HG03108 (cell line): Measurements from ENCODE around the gene GABRR3.
"Not testable (repeated sequence)": the region's sequence is repeated elsewhere in the genome, so short reads cannot be mapped to it uniquely, and the experiment has no call there.

ENCODE experiments used
- ATAC-seq: cut with Tn5 transposase; IDR thresholded peaks from one replicate; pipeline ENCODE4 v1.9.1; 2021; ENCODE audit warnings: moderate library complexity; ENCODE audit not compliant: unreplicated experiment

Gene GABRR3

DNA sequence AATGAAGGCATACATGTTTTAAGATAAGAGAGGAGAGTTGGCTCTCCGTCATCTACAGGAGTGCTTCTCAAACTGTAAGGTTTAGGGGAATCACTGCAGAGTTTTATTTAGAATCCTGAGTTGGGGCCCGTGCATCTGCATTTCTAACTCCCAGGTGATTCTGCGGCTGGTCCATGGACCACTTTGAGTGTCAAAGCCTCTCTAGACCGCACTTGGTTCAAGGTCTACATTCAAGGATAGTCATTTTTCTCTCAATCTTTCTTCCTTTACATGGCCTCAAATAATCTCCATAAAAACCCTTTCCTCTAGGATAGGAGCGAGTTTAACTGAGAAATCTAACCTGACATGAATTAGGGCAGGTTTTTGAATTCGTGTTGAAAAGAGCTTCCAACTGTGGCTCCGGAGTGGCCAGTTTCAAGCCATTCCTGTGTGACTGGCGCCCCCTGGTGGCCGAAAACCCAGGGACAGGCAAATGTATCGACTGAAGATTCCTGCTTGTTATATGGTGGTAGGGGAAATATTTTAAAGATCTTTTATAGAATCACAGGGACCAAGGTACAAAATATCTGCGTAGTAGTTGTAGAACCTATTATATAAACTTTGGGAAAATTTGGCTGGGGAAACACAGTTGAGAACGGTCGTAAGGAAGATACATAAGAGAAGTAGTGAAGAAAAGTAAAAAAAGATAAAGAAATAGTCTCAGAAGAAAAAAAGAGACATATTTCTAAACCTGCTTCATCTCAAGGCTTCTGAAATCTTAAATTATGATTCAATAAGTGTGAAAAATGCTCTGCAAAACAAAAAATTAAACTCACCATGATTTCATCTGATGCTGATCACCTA is 11.9 kb downstream of the GABRR3 start:
- peak; percentile 53 for ATAC-seq

GRCh38 chr3:98021830-98022560 is 13.1 kb downstream of the GABRR3 start:
- no peak for ATAC-seq

GRCh38 chr3:98020412-98020811 is 14.7 kb downstream of the GABRR3 start:
- ATAC-seq, result no peak

GRCh38 chr3:98018301-98018700 is 16.8 kb downstream of the GABRR3 start:
- ATAC-seq, result no peak

DNA sequence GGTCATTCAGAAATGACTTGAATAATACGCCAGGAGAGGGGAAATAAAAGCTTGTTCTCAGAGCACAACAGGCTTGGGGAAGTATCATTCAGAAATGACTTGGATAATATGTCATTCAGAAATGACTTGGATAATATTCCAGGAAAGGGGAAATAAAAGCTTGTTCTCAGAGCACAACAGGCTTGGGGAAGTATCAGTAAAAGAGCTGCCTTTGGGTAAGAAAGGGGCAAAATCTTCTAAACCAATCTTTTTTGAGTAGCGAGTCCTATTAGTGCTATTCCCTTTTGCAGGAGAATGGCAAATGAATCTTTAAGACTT is 20.9 kb downstream of the GABRR3 start:
- ATAC-seq, result no peak

DNA sequence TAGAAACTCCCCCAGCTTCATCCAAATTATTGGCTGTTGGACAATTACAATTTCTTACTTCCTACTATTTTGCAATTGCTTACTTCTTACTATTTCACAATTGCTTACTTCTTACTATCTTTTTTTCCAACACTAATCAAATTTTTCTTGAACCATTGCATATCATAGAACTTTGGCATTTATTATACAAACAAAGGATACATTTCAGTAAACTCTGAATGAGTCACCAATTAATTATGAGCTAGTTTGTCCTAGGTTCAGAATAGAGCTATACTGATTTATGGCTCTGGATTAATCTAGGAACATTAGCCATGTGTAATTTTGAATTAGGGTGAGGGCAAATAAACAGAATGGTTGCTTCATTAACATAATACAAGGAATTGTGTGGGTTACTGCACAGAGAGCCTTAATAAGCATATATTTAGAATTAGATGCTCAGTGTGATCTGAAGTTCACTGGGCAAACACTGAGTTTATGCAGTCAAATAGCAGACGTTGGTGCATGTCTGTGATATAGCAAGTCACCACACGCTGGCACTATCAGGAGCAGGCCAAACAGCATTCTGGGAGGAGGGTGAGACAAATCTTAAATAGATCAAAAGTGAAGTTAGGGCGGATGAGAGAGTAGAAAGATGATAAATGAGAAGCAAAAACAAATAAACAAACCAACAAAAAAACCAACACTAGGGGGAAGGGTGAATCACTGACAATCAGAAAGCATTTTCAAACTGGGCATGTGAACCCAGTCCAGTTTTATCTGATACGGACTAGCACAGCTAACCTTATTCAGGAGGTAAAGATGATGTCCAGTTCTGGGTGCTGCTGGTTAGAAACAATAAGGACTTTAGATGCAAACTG is 21.5 kb downstream of the GABRR3 start:
- no peak for ATAC-seq

DNA sequence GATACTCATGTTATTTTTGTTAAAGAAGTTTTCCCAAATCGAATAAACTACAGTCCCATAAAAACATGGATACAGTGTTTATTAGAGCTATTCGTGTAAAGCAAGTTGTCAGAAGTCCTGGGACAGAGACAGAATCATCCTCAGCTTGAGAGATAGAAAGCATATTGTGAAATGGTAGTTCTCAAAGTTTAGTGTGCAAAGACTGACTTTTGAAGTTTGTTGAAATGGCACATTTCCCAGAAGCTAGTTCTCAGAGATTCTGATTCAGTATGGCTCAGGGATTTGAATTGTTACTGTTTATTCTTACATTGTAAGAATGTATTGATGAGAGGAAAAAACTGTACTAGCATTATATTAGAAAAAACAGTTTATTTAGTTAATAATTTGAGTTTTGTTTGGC is 22.1 kb downstream of the GABRR3 start:
- no peak for ATAC-seq

DNA sequence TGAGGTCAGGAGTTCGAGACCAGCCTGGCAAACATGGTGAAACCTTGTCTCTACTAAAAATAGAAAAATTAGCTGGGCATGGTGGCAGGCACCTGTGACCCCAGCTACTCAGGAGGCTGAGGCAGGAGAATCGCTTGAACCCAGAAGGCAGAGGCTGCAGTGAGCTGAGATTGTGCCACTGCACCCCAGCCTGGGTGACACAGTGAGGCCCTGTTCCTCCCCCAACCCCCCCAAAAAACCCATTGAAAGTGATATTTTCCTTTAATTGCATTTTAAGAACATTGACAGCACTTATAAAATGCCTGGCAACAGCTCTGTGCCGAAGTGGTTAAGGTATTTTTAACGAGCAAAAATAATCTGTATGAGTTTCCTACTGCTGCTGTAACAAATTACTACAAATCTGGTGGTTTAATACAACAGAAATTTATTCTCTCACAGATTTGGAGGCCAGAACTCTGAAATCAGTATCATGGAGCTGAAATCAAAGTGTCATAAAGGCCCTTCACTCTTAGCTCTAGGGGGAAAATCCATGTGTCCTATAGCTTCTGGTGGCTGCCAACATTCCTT is 24.1 kb downstream of the GABRR3 start:
- ATAC-seq, result not testable (repeated sequence)

- no peak for ATAC-seq
Measured at GRCh38 chr3:98010194-98010882, 24.8 kb downstream of the GABRR3 start.

- ATAC-seq, result no peak
Measured at GRCh38 chr3:98008855-98009254, 26.3 kb downstream of the GABRR3 start.

- no peak for ATAC-seq
Measured at GRCh38 chr3:98005438-98005837, 29.7 kb downstream of the GABRR3 start.

DNA sequence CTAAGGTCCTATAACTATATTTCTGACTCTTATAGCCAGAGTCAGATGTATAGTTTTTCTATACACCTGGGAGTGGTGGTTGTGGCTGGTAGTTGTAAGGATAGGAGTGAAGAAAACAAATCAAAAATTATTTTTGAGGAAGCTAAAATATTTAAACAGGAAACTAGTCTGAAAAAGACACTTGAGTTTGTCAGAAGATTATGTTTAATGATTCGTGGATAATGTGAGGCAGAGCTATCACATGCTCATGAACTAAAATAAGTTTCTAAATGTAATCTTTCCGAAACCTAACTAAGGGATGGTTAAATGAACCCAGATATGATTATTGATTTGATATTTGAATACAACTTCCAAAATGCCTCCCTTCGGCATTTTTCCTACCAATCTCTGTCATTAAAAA is 30.4 kb downstream of the GABRR3 start:
- no peak for ATAC-seq

DNA sequence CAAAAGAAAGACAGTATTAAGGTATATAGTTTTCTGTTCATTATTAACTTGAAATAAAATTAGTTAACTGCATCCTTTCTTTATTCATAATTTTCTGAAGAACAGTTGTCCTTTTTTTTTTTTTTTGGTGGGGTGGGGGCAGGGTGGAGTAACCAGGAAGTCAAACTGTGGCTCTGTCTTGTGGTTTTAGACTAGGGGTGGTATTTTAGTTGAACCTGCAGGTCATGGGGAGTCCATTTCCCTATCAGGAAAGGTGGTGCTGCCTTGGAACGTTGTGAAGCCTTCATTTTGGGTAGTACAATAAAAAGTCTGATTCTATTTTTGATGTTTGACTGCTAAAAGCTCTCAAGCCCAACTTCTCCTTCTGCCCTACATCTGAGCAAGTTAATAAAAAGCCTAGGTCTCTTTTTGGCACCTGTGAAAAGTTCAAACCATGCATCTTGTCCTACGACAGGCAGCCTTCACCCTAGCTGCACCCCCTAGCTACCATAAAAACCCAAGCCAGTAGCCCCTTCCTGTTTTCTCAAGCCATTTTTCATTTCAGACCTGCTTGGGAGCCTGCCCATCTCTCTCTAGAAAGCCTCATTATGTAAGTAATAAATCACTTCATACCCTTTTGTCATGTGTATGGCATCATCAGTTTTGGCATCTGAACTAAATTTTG is 31.7 kb downstream of the GABRR3 start:
- ATAC-seq, result peak; percentile 88

DNA sequence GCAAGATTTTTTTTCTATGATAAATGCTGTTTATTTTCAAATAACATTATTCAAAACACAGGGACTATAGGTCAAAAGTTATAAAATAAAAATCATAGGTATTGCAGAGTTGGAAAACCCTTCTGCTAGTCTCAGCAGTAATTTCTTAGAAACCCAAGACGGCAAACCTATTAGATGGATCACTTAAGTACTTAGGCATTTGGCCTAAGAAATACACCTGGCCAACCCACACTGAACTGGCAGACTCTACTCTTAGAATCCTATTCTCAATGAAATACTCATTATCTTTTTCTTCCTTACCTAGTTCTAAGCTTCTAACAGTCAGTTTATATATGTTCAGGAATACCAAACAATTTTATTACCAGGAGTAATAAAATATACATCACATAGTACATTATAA is 32.4 kb downstream of the GABRR3 start:
- ATAC-seq, result no peak

- no peak for ATAC-seq
Measured at GRCh38 chr3:97999994-98000393, 35.1 kb downstream of the GABRR3 start.

DNA sequence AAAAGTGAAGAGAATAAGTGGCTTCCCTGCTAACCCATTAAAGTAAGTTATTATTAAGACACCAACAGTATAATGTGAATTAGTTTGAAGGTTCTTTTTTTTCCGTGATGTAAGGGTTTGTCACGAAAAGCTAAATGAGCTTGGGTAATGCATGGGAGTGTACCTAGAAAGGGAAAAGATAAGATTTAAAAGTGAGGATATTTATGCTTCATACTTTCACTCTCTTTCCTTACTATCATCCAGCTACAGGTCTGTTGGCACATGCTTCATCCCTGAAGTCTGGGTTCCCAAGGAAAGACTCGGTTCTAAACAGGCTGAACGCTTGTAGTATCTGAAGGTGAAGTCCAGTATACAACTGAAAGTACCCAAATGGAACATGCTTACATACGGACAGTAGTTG is 36.0 kb downstream of the GABRR3 start:
- no peak for ATAC-seq

DNA sequence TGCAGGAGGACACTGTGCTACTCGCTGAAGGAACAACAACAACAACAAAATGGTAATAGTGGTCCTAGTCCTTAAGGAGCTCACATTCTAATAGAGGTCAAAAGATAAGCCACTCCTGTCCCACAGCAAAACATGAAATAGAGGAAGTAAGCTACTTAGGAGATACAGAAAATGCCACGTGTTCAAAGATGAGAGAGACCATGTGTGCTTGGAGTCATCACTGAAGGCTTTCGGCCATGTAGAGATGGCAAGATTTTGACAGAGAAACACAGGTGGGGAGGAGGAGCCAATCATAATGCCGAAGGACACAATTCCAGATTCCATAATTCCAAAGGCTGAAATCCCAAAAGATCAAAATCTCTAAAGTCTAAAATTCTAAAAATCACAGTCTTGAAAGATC is 38.1 kb downstream of the GABRR3 start:
- ATAC-seq, result no peak

DNA sequence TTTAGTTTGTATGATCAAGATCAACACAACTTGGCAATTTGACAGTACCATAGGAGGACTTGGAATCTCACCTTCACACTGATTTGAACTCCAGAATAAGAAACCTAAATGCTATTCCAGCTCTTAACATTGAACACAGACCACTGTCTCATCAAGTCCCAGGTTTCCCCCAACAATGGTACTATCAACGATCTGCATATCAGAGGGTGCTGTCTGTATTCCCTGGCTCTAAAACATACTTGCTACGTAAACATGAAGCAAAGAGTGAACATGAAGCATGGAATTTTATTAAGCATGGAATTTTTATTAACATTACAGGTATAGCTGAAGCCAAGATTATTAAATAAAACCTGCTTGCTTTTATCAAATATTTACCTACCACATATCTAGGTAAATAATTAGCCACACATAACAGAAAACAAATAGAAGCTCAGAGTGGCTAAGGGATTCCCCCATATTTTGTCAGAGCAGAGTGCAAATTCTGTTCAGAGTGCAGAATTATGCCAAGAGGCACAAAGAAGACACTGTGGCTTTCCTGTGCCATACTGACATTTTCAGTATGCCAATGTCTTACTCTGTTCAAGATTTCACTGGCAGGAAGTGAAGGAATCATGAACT is 40.7 kb downstream of the GABRR3 start:
- ATAC-seq, result no peak

- ATAC-seq, result no peak
Measured at GRCh38 chr3:97993526-97993925, 41.6 kb downstream of the GABRR3 start.
